H1 (cell line): Measurements from ENCODE around the gene ACYP2. TPM values are rescaled to one million over a fixed set of nuclear protein-coding genes. Genes with fewer than 3 reads are reported as not detected.

Experiments used
- CTCF ChIA-PET: fragments of 300-600 bp; sonication (Branson Sonifier 250); formaldehyde crosslinking; loops from one replicate; lab custom pipeline; 2021; ENCODE audit not compliant: partially characterized antibody; lab: Charles Lee
- POLR2A ChIA-PET: fragments of 300-600 bp; sonication (Branson Sonifier 250); formaldehyde crosslinking; loops from one replicate; lab custom pipeline; 2021; ENCODE audit warnings: inconsistent platforms; ENCODE audit not compliant: partially characterized antibody; lab: Charles Lee
- DNase-seq, 2 experiments: peaks; one replicate each; pipeline versions ENCODE4 v3.0.0 to v3.0.0-alpha.2; 2010 to 2022; ENCODE audit warnings: low spot score in 2 of 2, low read depth in 1 of 2, mixed read lengths in 1 of 2
- FAIRE-seq: peaks from 2 replicates; lab custom pipeline; 2011; peaks lifted over from hg19 to GRCh38; lab: Jason Lieb, UNC
- H2AFZ ChIP-seq: 2 replicates; pipeline ENCODE4 v1.8.1; 2012; ENCODE audit warnings: low read length, inconsistent platforms
- H2AK5ac ChIP-seq: 2 replicates; pipeline ENCODE4 v1.6.1; 2013; ENCODE audit warnings: low read depth, low read length
- H2BK120ac ChIP-seq: replicated peaks from 2 replicates; pipeline ENCODE3; 2013; ENCODE audit warnings: low read depth, low read length, inconsistent platforms
- H2BK12ac ChIP-seq: 2 replicates; pipeline ENCODE4 v1.6.1; 2013; ENCODE audit warnings: low read depth, low read length
- H2BK15ac ChIP-seq: 2 replicates; pipeline ENCODE4 v1.6.1; 2013; ENCODE audit warnings: low read length
- H2BK20ac ChIP-seq: 2 replicates; pipeline ENCODE4 v1.6.1; 2013; ENCODE audit warnings: low read length
- H2BK5ac ChIP-seq: 2 replicates; pipeline ENCODE4 v1.6.1; 2013; ENCODE audit warnings: low read depth, low read length
- H3K14ac ChIP-seq: 2 replicates; pipeline ENCODE4 v1.6.1; 2013; ENCODE audit warnings: inconsistent platforms; ENCODE audit not compliant: insufficient read length
- H3K18ac ChIP-seq: 2 replicates; pipeline ENCODE4 v1.6.1; 2013; ENCODE audit warnings: low read length; ENCODE audit errors: extremely low read depth
- H3K23ac ChIP-seq: 2 replicates; pipeline ENCODE4 v1.6.1; 2013; ENCODE audit warnings: inconsistent platforms; ENCODE audit not compliant: insufficient read length
- H3K23me2 ChIP-seq: 2 replicates; pipeline ENCODE4 v1.6.1; 2013; ENCODE audit warnings: low read depth, low read length
- H3K27ac ChIP-seq: 2 replicates; pipeline ENCODE4 v1.6.1; 2011; ENCODE audit warnings: low read depth, low read length, inconsistent platforms
- H3K27me3 ChIP-seq, 4 experiments: replicated peaks in 1 of 4; 1 replicate in 1 of 4; 2 replicates in 3 of 4; pipeline versions ENCODE4 v1.6.1 to v1.8.1; 2011 to 2013; ENCODE audit warnings: low read length in 3 of 4, mild to moderate bottlenecking in 3 of 4, inconsistent platforms in 2 of 4, mixed read lengths in 2 of 4, moderate library complexity in 1 of 4; ENCODE audit not compliant: control insufficient read depth in 3 of 4, insufficient read depth in 3 of 4; ENCODE audit errors: extremely low read depth in 1 of 4
- H3K36me3 ChIP-seq, 4 experiments: 2 replicates each; pipeline versions ENCODE4 v1.6.1 to v1.8.1; 2011 to 2013; ENCODE audit warnings: mild to moderate bottlenecking in 4 of 4, low read length in 3 of 4, moderate library complexity in 2 of 4, control low read depth in 1 of 4, inconsistent platforms in 1 of 4; ENCODE audit not compliant: insufficient read depth in 4 of 4, control insufficient read depth in 2 of 4
- H3K4ac ChIP-seq: replicated peaks from 2 replicates; pipeline ENCODE3; 2013; ENCODE audit warnings: low read length, low read depth, mixed read lengths, inconsistent platforms; ENCODE audit not compliant: insufficient read length
- H3K4me1 ChIP-seq, 4 experiments: replicated peaks in 1 of 4; 1 replicate in 1 of 4; 2 replicates in 3 of 4; pipeline versions ENCODE4 v1.6.1 to v1.8.1; 2011 to 2013; ENCODE audit warnings: low read length in 3 of 4, inconsistent platforms in 2 of 4, mixed read lengths in 1 of 4; ENCODE audit not compliant: insufficient read depth in 4 of 4, control insufficient read depth in 3 of 4
- H3K4me2 ChIP-seq, 2 experiments: 2 replicates each; pipeline versions ENCODE4 v1.6.1 to v1.8.1; 2011 to 2013; ENCODE audit warnings: low read depth in 2 of 2, low read length in 2 of 2, control low read depth in 1 of 2, inconsistent platforms in 1 of 2, mild to moderate bottlenecking in 1 of 2; ENCODE audit not compliant: insufficient read depth in 1 of 2
- H3K4me3 ChIP-seq, 4 experiments: fragments of 200-600, 300-600 bp in 1 of 4; sonication (generic), shearing (Covaris generic), sonication (Bioruptor Twin) in 1 of 4; 2 replicates each; pipeline versions ENCODE4 v1.5.1 to v1.8.1; 2011 to 2016; ENCODE audit warnings: low read length in 4 of 4, low read depth in 3 of 4, control low read depth in 2 of 4, inconsistent platforms in 2 of 4, mild to moderate bottlenecking in 2 of 4, mixed read lengths in 1 of 4, moderate library complexity in 1 of 4; ENCODE audit not compliant: insufficient read depth in 2 of 4; ENCODE audit errors: extremely low read depth in 1 of 4
- H3K56ac ChIP-seq: replicated peaks from 2 replicates; pipeline ENCODE3; 2013; ENCODE audit warnings: low read depth, mild to moderate bottlenecking, mixed read lengths, low read length, inconsistent platforms; ENCODE audit not compliant: insufficient read length
- H3K79me1 ChIP-seq: 2 replicates; pipeline ENCODE4 v1.6.1; 2013; ENCODE audit warnings: low read depth, low read length, control low read depth
- H3K79me2 ChIP-seq, 2 experiments: 2 replicates each; pipeline versions ENCODE4 v1.6.1 to v1.8.1; 2012 to 2013; ENCODE audit warnings: low read length in 2 of 2, mild to moderate bottlenecking in 2 of 2, inconsistent platforms in 1 of 2; ENCODE audit not compliant: insufficient read depth in 2 of 2, control insufficient read depth in 1 of 2
- H3K9ac ChIP-seq, 4 experiments: replicated peaks in 1 of 4; 1 replicate in 1 of 4; 2 replicates in 3 of 4; pipeline versions ENCODE4 v1.6.1 to v1.8.1; 2011 to 2013; ENCODE audit warnings: low read depth in 3 of 4, low read length in 3 of 4, control low read depth in 2 of 4, mild to moderate bottlenecking in 2 of 4, moderate library complexity in 2 of 4, inconsistent platforms in 1 of 4; ENCODE audit errors: extremely low read depth in 1 of 4
- H3K9me3 ChIP-seq, 2 experiments: 2 replicates each; pipeline versions ENCODE4 v1.6.1 to v1.8.1; 2012 to 2013; ENCODE audit warnings: mild to moderate bottlenecking in 2 of 2, moderate library complexity in 2 of 2, control low read depth in 1 of 2, inconsistent platforms in 1 of 2, low read depth in 1 of 2, low read length in 1 of 2, mixed read lengths in 1 of 2; ENCODE audit not compliant: insufficient read depth in 2 of 2
- H4K20me1 ChIP-seq, 2 experiments: replicated peaks in 1 of 2; 2 replicates each; pipeline versions ENCODE3 to v1.8.1; 2011 to 2013; ENCODE audit warnings: inconsistent platforms in 2 of 2, low read length in 2 of 2, mild to moderate bottlenecking in 1 of 2; ENCODE audit not compliant: insufficient read depth in 2 of 2, control insufficient read depth in 1 of 2
- H4K5ac ChIP-seq: 2 replicates; pipeline ENCODE4 v1.6.1; 2013; ENCODE audit warnings: low read length, low read depth, mixed read lengths, inconsistent platforms; ENCODE audit not compliant: insufficient read length
- H4K8ac ChIP-seq: 2 replicates; pipeline ENCODE4 v1.8.0; 2013; ENCODE audit warnings: mild to moderate bottlenecking, moderate library complexity, low read length, inconsistent platforms; ENCODE audit not compliant: insufficient read depth; ENCODE audit errors: extremely low read depth
- H4K91ac ChIP-seq: replicated peaks from 2 replicates; pipeline ENCODE3; 2013; ENCODE audit warnings: low read length, mixed read lengths, inconsistent platforms; ENCODE audit not compliant: insufficient read length
- BACH1 ChIP-seq: IDR thresholded peaks from 2 replicates; pipeline ENCODE4 v1.6.1; 2012; ENCODE audit warnings: low read length, improper control_type of control experiment
- BRCA1 ChIP-seq: IDR thresholded peaks from 2 replicates; pipeline ENCODE4 v1.6.1; 2012; ENCODE audit warnings: low read depth, low read length, improper control_type of control experiment
- GABPA ChIP-seq: IDR thresholded peaks from 2 replicates; pipeline ENCODE4 v1.6.1; 2011; ENCODE audit warnings: mild to moderate bottlenecking, low read length, moderate library complexity, borderline replicate concordance; ENCODE audit not compliant: insufficient read depth
- RBBP5 ChIP-seq: IDR thresholded peaks from 2 replicates; pipeline ENCODE4 v1.7.1; 2012; ENCODE audit warnings: low read depth, mild to moderate bottlenecking, inconsistent platforms, low read length, moderate library complexity, borderline replicate concordance
- RFX5 ChIP-seq: IDR thresholded peaks from 2 replicates; pipeline ENCODE4 v1.6.1; 2011; ENCODE audit warnings: low read depth, low read length, improper control_type of control experiment, borderline replicate concordance
- RNF2 ChIP-seq: fragments of 200-900, 300-1000 bp; sonication (generic); IDR thresholded peaks from 2 replicates; pipeline ENCODE4 v1.7.1; 2016; ENCODE audit warnings: borderline replicate concordance, low read depth, mild to moderate bottlenecking, antibody characterized with exemption, low read length; ENCODE audit not compliant: poor library complexity, severe bottlenecking; ENCODE audit errors: missing control alignments
- SIRT6 ChIP-seq: IDR thresholded peaks from one replicate; pipeline ENCODE4 v1.7.1; 2012; ENCODE audit warnings: low read length, inconsistent platforms
- TAF1 ChIP-seq: IDR thresholded peaks from 2 replicates; pipeline ENCODE4 v1.6.1; 2011; ENCODE audit warnings: mild to moderate bottlenecking, low read depth, low read length
- WGBS, 2 experiments: shearing (Covaris generic) in 1 of 2; methylation state at CpG; one replicate each; pipeline versions ENCODE4 v1.1.6 to v1.1.7; 2013 to 2015; ENCODE audit warnings: low lambda C conversion rate in 2 of 2, mixed read lengths in 2 of 2, inconsistent platforms in 1 of 2, low coverage in 1 of 2, missing lambda C conversion rate in 1 of 2; ENCODE audit not compliant: insufficient replicate concordance in 2 of 2, insufficient coverage in 1 of 2, insufficient read length in 1 of 2; ENCODE audit errors: extremely low coverage in 1 of 2, missing lambda C conversion rate in 1 of 2; 5-methylcytosine and 5-hydroxymethylcytosine counted together
- polyA plus RNA-seq, 7 experiments: library from polyadenylated mRNA; depleted of rRNA in 3 of 7; stranded (reverse) in 5 of 7; unstranded in 2 of 7; fragments of >200 nt in 5 of 7; fragments of 200-250 nt in 2 of 7; gene quantifications; 1 replicate in 5 of 7; 2 replicates in 1 of 7; 4 replicates in 1 of 7; pipeline versions ENCODE4 v1.2.1 to v1.2.3, GENCODE V29; 2011 to 2013; ENCODE audit warnings: missing spikeins in 2 of 7, mixed read lengths in 2 of 7
- total RNA-seq: library from RNA; stranded (reverse); fragmentation: NEBNext Ultra II Directional; extraction: Animal tissue kit (Norgen Biotek cat#: 25700); gene quantifications from 2 replicates; pipeline ENCODE4 v1.2.1, GENCODE V29; 2021
- TF ChIP-seq, protein P1 (sequence below): IDR thresholded peaks from 2 replicates; pipeline ENCODE4 v1.6.1; 2011; ENCODE audit warnings: low read length, improper control_type of control experiment

The ACYP2 gene
- total and polyA plus RNA-seq, 2 of the 8 experiments (the other 6 are each of a cell fraction or from before 2014, with no cell fraction given): 3.4 to 4.4 TPM

- CTCF ChIA-PET: no interaction called here
- no peaks in the 10 kb centered on the region for H3K9me3 ChIP-seq
- no peaks in the 10 kb centered on the region for H3K27me3 ChIP-seq
- H3K27ac ChIP-seq: no peak overlapping the region
- FAIRE-seq: no peak
- no peak overlapping the region for H3K9ac ChIP-seq
- no peaks in the 10 kb centered on the region for H3K23me2 ChIP-seq
- no peak overlapping the region for H3K18ac ChIP-seq
- TF ChIP-seq BRCA1 (no peak), RNF2 (no peak), SIRT6 (no peak), RFX5 (no peak), TAF1 (no peak), RBBP5 (no peak), GABPA (no peak), BACH1 (no peak)
- TF ChIP-seq, protein P1, sequence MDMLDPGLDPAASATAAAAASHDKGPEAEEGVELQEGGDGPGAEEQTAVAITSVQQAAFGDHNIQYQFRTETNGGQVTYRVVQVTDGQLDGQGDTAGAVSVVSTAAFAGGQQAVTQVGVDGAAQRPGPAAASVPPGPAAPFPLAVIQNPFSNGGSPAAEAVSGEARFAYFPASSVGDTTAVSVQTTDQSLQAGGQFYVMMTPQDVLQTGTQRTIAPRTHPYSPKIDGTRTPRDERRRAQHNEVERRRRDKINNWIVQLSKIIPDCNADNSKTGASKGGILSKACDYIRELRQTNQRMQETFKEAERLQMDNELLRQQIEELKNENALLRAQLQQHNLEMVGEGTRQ: no peak
- 83% methylated on average over 4 of the region's 4 CpGs; no CpG with 5 or more reads in 1 of the 2 experiments for WGBS, 2 experiments
- no peak overlapping the region for H2BK12ac ChIP-seq
- H3K79me1 ChIP-seq: no peaks in the 10 kb centered on the region
- H4K8ac ChIP-seq: no peak overlapping the region
- no peak overlapping the region for H2AK5ac ChIP-seq
- H3K14ac ChIP-seq: no peak overlapping the region
- H4K91ac ChIP-seq: no peak overlapping the region
- no peaks in the 10 kb centered on the region for H4K20me1 ChIP-seq
- peaks cover 0 to 5% (median 0%) of the 10 kb centered on the region in 4 experiments; a peak in 2 of 7 replicates for H3K4me1 ChIP-seq
- H4K5ac ChIP-seq: no peak overlapping the region
- no peak overlapping the region for H3K4ac ChIP-seq
- no peak overlapping the region for H3K4me3 ChIP-seq
- no peak overlapping the region for H2BK5ac ChIP-seq
- no peak overlapping the region for H2AFZ ChIP-seq
- H3K23ac ChIP-seq: no peak overlapping the region
- no peak overlapping the region for H2BK15ac ChIP-seq
- no peak for DNase-seq
- no peak overlapping the region for H3K56ac ChIP-seq
- H3K36me3 ChIP-seq: no peaks in the 10 kb centered on the region
- no peak overlapping the region for H3K4me2 ChIP-seq
- POLR2A ChIA-PET: no interaction called here
- no peaks in the 10 kb centered on the region for H3K79me2 ChIP-seq
- H2BK120ac ChIP-seq: no peak overlapping the region
- H2BK20ac ChIP-seq: no peak overlapping the region
These were observed 7.5 kb downstream of the ACYP2 start for GRCh38 chr2:54122939-54123338.
